PC-9 (cell line): Measurements from ENCODE around the gene TXNDC2.

Experiments used
- CTCF ChIP-seq: fragments of 200-600 bp; sonication (generic); conservative IDR thresholded peaks from 2 replicates; pipeline ENCODE4 v1.6.1; 2017; ENCODE audit warnings: mixed run types, antibody characterized with exemption, mild to moderate bottlenecking, moderate library complexity
- EZH2 ChIP-seq: fragments of 200-600 bp; sonication (generic); IDR thresholded peaks from 2 replicates; pipeline ENCODE4 v1.8.0; 2017; ENCODE audit warnings: antibody characterized with exemption, low read depth

GRCh38 chr18:9884090-9884489, 1.7 kb upstream of the TXNDC2 start:
- TF ChIP-seq EZH2 = no peak
- no peak for TF ChIP-seq CTCF
